Activated CD4-positive, CD25-positive, alpha-beta regulatory T cell (primary cell): Measurements from ENCODE around the gene FAM3B.
"Not testable (repeated sequence)": the region's sequence is repeated elsewhere in the genome, so short reads cannot be mapped to it uniquely, and the experiment has no call there.

Source experiments
- DNase-seq, 4 experiments: peaks; one replicate each; lab custom pipeline; 2025; lab: John Stamatoyannopoulos, UW

FAM3B gene

DNA sequence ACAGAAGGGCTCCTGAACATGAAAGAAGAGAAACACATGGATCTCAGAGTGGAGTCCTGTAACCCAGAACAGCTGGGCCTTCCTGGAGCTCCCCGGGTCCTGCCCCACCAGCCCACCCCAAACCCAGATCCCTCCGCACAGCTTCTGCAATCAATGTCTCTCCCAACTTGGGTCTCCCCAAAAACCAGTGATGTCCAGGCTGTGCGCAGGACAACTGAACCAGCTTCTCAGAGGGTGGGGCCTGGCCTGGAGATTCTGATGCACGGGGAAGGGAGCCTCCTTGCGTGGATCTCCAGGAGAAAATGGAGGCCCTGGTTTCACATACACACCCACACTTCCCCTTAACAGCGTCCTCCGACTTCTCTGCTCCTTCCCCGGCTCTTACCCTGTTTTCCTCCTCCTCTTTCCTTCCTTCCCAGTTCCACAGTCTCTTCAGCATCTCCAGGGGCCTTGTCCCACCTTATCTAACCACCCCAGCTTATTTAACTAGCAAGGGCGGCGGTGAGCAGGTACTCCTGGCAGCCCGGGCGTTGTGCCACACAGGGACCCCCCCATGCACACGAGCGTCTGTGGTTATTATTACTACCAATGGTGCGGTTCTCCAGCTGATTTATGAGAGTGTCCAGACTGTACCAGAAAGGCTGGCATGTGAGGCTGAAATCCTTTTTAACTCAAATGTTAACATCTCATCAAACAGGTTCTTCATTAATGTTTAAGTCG is 34.0 kb downstream of the FAM3B start:
- no peak for DNase-seq

GRCh38 chr21:41357546-41357945 is 40.9 kb downstream of the FAM3B start:
- DNase-seq: no peak

DNA sequence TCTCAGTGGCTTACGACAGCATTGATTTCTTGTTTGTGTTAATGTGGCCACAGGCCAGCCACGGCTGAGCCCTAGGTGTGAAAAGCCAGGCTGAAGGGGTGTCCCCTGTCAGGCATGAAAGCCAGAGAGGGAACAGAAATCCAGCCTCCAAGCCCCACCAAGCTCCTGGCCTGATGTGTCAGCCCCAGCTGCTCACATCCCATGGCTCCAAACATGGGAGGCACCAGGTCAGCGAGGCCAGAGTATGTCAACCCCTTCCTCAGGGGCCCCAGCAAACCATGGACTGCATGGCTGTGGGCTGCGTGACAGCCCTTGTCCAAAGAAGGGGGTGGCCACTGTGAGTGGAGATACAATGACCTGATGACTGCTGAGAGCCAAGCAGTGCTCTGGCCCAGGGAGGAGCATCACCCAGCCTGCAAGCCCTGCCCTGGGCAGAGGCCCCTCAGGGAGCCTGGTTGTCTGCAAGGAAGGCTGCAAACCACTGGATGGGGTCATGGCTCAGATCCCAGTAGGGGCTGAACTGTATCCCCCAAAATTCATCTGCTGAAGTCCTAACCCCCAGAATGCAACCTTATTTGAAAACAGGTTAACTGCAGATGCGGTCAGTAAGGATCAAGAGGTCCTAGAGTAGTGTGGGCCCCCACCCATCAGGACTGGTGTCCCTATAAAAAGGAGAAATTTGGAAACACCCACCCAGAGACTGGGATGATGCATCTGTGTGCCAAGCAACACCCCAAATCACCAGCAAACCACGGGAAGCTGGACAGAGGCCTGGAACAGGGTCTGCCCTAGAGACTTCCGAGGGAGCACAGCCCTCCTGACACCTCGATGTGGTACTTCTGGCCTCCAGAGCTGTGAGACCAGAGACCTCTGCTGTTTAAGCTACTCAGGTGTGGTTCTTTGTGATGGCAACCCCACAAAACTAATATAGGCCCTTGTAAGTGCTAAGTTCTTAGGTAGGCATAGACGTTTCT is 41.9 kb downstream of the FAM3B start:
- no peak for DNase-seq

GRCh38 chr21:41359286-41359685 is 42.7 kb downstream of the FAM3B start:
- DNase-seq: no peak

GRCh38 chr21:41359754-41360071 is 43.1 kb downstream of the FAM3B start:
- DNase-seq: not testable (repeated sequence)

DNA sequence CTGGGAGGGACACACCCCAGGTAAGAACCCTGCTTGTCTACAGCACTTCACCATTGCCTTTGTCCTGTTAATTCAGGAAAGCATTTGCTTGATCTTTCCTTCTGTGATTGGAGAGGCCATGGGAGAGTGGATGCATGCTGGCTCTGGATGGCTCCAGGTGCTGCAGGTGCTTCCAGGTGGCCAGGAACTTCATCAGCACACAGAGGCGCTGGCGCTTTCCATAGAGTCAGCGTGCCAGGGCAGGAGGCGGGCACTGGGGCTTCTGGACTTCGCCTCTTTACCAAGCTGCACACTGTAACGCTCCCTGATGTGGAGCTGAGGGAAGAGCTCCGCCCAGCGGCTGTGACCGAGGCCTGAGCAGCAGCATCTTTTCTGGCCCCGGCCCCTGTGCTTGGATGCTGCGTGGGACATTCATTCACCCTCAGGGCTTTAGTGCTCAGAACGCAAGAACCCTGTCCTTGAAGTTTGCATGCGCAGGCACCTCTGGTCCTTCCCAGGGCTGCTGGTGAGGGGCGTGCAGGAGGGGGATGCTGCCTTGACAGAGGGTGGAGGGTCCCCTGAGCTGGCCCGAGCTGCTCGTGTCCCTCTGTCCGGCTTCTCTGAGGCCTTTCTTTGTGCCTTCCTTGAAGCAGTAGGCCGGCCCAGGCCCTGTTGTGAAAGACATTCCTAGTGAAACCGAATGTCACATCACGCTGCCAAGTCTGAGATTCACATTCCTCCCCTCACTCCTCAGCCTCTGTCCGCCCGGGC is 43.6 kb downstream of the FAM3B start:
- no peak for DNase-seq

DNA sequence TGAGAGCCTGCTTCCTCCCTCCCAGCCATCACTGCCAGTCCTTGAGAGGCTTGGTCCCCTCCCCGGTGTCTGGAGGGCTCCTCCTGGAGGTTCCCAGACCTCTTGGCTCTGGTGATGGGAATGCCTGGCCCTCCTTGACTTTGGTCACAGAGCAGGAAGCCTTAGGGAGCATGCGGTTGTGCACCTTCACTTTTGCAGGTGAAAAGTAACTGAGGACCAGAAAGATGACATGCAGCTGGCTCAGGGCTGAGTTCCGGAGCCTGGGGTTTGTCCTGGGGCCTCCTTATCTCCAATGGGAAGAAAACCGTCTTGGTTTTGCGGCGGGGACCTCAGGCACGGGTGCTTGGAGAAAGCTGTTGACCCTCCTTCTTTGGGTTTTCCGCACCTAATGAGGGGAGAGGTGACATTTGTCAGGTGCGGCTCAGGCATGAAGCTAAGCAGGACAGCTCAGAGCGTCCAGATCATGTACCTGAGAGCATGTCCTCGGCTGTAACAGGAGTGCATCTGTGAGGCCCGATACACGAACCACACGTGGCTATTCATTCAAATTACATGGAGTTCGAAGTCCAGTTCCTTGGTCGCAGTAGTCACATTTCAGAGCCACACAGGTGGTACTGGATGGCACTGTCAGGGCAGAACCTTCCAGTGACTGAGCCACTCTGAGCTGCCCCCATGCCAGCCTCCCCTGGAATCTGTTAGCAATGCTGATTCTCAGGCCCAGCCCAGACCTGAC is 44.6 kb downstream of the FAM3B start:
- DNase-seq: no peak

DNA sequence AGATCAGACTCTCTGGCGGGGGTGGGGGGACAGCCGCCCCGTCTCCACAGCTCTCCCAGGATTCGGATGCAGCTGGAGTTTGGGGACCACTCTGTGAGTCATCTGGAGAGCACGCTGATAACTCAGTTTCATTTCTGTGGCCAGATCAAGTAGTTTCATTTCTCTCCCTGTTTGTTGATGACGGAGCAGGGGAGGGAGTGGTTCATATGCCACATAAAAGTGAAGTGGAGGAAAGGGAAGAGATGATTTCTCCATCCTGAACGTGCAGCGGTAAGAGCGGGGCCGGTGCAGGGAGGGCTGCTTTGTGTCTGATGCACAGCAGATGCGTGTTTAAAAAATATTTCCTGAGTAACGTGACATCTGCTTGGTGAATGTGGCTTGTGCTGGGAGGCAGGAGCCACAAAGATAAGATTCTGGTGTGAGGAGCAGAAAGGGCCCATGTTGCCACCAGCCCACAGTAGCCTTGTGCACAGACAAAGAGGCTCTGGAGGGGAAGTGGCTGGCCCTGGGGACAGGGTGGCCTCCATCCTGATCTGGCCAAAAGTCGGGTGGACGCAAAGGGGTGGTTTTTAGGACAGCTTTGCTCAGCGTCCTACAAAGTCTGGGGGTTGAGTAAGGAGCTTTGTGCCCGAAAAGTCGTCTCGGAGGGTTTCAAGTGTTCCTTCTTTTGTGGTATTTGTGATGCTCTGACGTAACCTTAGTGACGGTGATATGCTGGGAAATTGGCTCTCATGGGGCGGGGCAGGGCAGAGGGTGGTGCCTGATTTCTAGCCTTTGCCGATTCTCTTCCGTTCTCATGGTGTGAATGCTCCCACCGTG is 45.4 kb downstream of the FAM3B start, which contains the start of gene MX2:
TSS of gene MX2 (plus strand) at position 242 of the 819 bp plus-strand sequence. CDS start 14,880 bp downstream, outside the sequence.
- peak in 3 of 4 experiments; percentile 27 to 76 (median 67) for DNase-seq

DNA sequence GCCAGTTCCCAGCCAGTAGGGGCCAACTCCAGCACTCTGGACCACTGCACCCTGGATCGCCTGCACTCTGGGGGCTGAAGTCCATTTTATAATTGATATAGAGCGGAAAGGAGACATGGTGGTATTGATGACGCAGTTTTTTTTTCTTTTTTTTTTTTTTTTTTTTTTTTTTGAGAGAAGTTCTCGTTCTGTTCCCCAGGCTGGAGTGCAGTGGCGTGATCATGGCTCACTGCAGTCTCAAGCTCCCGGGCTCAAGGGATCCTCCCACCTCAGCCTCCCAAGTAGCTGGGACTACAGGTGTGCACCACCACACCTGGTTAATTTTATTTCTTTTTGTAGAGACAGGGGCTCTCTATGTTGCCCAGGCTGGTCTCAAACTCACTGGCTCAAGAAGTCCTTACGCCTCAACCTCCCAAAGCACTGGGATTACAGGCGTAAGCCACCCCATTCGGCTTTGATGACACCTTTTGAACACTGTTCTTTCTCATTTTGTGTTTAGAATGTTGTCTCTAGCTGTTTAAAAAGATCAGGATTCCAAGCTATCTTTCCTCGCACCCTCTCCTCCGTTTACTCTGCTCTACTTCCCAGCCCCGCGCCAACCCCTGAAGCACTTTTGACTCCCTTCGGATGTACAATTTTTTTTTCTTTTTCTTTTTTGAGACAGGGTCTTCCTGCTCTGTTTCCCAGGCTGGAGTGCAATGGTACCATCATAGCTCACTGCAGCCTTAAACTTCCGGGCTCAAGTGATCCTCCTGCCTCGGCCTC is 46.2 kb downstream of the FAM3B start:
- no peak for DNase-seq

GRCh38 chr21:41363370-41364270 is 47.0 kb downstream of the FAM3B start:
- DNase-seq: no peak

- no peak for DNase-seq
Observed at GRCh38 chr21:41364308-41364707, 47.7 kb downstream of the FAM3B start.

GRCh38 chr21:41365377-41366107 is 48.9 kb downstream of the FAM3B start:
- no peak for DNase-seq

DNA sequence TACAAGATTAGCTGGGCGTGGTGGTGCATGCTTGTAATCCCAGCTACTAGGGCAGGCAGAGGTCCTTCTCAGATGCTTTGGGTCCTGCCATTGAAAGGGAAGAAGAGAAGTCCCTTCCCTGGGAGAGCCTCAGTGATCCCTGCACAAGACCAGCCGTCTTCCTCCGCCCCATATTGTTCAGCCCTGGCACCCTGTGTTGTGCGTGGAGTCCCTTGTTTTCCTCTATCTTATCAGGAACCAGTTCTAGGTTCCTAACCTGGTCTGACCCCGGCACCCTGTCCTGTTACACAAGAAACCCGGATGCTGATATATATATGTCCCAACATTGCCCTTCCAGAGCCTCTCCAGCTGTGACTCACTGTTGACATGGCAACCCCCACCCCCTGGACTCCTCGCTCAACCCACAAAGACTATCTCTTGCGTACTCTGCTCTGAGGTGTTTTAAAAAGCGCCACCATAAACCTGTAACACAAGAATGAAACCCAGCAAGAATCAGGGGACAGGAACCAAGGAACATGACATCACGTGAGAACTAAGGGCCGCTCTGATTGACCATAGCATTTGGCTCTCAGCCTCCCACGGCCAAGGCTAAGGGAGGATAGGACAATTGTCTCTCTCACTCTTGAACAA is 50.0 kb downstream of the FAM3B start:
- no peak for DNase-seq

GRCh38 chr21:41367301-41367944 is 50.8 kb downstream of the FAM3B start:
- no peak for DNase-seq

GRCh38 chr21:41367945-41368734 is 51.5 kb downstream of the FAM3B start:
- DNase-seq: no peak

- no peak for DNase-seq
Observed at GRCh38 chr21:41368735-41369104, 52.1 kb downstream of the FAM3B start.
